Gastrocnemius medialis (tissue), 4 donors: Measurements from ENCODE around the gene MYLK.

Source experiments
- POLR2A ChIP-seq, 2 donors: fragments of 450-650 bp; IDR thresholded peaks; one replicate each; pipeline ENCODE4 v1.6.1; 2017; ENCODE audit warnings: antibody characterized with exemption in 2 of 2, mild to moderate bottlenecking in 2 of 2, moderate library complexity in 2 of 2
- TF ChIP-seq, protein P1 (sequence below), 5 experiments: fragments of 450-650 bp in 3 of 5; fragments of 200-600 bp in 2 of 5; sonication (generic) in 2 of 5; IDR thresholded peaks in 4 of 5; conservative IDR thresholded peaks in 1 of 5; 1 replicate in 4 of 5; 2 replicates in 1 of 5; pipeline ENCODE4 v1.5.1; 2016 to 2019; ENCODE audit warnings: antibody characterized with exemption in 5 of 5, mild to moderate bottlenecking in 3 of 5, moderate library complexity in 3 of 5

GRCh38 chr3:123881771-123882170, 2.4 kb downstream of the MYLK start:
- TF ChIP-seq, protein P1, sequence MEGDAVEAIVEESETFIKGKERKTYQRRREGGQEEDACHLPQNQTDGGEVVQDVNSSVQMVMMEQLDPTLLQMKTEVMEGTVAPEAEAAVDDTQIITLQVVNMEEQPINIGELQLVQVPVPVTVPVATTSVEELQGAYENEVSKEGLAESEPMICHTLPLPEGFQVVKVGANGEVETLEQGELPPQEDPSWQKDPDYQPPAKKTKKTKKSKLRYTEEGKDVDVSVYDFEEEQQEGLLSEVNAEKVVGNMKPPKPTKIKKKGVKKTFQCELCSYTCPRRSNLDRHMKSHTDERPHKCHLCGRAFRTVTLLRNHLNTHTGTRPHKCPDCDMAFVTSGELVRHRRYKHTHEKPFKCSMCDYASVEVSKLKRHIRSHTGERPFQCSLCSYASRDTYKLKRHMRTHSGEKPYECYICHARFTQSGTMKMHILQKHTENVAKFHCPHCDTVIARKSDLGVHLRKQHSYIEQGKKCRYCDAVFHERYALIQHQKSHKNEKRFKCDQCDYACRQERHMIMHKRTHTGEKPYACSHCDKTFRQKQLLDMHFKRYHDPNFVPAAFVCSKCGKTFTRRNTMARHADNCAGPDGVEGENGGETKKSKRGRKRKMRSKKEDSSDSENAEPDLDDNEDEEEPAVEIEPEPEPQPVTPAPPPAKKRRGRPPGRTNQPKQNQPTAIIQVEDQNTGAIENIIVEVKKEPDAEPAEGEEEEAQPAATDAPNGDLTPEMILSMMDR (IDR thresholded peaks at IDR 0.05 in 4 of 5, conservative IDR thresholded peaks at IDR 0.05 in 1 of 5) = no peak
- no peak for TF ChIP-seq POLR2A (IDR thresholded peaks at IDR 0.05)
